Activated CD4-positive, CD25-positive, alpha-beta regulatory T cell treated with anti-CD3 and anti-CD28 coated beads, Interleukin-2, amount 50 U/mL, for 72 hours (primary cell): Measurements from ENCODE around the gene DPP8.
"Not testable (repeated sequence)": the region's sequence is repeated elsewhere in the genome, so short reads cannot be mapped to it uniquely, and the experiment has no call there.

Experiments
- DNase-seq: peaks from one replicate; pipeline ENCODE4 v3.0.0; 2021

The DPP8 gene

DNA sequence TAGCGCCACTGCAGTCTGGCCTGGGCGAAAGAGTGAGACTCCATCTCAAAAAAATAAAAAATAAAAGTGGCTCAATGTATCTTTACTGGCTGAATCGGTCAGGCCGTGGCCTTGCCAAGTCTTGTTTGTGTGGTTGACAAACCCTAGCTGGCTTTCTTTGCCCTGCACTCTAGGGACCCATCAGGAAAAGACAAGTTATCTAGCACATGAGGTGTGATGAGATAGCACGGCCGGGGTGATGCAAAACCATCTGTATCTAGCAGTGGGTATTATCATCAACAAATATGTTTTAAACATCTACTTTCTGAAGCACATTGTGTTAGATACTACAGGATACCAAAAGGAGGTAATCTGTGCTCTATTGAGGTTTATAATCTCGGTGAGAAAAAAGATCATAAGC, 3.9 kb upstream of the DPP8 start:
- DNase-seq = no peak

DNA sequence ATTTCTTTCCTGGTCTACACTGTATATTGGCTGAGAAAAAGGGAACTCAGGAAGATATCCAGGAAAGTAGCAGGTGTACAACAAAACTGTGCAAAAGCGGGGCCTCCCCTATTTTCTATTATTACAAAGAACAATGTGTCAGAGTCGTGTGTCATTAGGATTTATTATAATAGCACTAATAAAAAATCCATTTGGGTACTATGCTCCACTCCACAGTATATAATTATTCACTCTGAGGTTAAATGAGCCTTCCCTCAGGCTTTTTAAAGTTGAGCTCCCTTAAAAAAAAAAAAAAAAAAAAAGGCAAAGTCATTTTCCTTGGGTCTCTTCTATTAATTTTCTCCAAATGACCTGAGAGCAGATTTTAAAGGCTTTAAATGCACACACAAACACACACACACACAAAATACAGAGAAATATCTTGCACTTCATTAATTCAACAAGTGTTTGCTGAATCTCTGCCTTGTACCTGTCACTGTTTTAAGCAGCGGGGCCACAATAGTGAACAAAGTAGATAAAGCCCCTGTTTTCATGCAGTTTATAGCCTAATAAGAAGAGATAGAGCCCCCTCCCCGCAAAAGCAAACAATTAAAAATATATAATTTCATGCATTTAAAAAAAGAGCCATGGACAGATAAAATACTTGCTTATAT, 1.3 kb upstream of the DPP8 start:
- DNase-seq = no peak

DNA sequence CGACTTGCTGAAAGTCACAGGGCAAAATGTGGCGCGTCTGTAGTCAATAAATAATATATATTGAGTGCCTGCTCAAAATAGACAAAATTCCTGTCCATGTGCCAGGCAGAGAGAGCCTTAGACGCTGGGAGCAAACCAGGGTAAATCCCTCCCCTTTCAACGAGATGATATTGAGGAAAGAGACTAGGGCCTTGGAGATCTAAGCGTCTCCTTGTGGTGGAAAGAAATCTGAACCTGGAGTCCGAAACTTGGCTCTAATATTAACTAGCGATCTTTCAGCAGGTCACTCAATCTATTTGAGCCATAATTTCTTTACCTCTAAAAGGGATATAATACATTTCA, 348 bp upstream of the DPP8 start:
- DNase-seq = no peak

DNA sequence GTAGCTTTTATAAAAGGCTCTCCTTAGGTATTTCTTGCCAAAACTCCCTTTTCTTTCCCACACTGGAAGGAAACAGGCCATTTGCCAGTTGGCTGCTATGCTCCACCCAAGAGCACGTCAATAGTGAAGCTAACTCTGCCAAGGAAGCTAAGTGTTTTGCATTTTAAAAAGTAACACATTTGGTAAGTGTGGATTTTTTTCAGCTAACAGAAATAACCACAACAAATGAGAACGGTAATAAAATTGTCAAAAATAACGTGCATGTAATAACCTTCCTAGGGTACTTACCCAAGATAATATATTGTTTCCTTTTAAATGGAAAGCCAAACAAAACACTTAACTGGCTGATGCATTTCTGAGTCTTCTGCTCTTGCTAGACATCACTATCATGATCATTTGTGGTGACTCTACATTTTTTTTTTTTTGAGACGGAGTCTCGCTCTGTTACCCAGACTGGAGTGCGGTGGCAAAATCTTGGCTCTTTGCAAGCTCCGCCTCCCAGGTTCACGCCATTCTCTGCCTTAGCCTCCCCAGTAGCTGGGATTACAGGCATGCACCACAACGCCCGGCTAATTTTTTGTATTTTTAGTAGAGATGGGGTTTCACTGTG, 4.6 kb downstream of the DPP8 start:
- no peak for DNase-seq

DNA sequence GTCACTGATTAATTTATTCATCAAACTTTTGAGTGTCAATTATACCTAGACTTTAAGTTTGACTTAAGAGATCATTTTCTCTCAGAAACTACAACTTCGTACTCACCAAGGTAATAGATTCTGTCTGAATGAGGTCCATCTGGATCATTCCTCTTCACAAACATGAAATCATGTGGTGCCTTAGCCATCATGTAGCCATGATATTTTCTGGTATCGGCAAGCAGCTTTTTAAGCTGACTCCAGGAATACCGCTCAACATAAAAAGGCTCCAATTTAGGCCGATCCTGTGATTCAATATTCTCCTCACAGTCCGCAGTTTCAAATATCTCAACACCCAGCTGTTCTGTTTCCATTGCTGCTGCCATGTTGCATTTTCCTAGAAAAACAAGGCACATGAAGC, 5.3 kb downstream of the DPP8 start:
- DNase-seq = no peak

DNA sequence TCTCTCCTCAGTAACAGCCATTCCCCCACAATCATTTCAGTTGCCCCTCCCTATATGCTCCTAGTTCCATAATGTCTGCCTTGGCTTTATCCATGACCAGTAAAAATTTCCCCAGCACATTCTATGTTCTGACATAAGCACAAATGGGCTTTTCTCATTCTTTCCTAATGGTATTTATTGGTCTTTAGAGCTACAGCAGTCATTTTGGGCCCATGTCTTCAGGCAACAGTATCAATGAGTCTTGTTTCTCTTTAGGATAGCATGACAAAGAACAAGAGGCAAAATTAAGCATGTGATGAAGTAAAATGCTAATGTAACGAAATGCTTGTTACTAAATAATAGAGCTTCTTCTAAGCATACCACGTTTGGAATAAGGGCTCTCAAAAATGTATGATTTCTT, 8.2 kb downstream of the DPP8 start:
- DNase-seq = no peak

DNA sequence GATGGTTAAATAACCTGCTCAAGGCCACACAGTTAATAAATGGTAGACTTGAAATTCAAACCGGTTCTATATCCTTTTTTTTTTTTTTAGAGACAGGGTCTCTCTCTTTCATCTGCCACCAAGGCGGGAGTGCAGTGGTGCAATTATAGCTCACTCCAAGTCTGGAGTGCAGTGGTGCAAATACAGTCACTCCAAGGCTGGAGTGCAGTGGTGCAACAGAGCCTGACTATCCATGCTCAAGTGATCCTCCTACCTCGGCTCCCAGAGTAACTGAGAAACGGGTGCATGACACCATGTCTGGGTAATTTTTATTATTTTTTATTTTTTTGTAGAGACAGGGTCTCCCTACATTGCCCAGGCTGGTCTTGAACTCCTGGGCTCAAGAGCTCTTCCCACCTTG, 23.4 kb downstream of the DPP8 start:
- no peak for DNase-seq

DNA sequence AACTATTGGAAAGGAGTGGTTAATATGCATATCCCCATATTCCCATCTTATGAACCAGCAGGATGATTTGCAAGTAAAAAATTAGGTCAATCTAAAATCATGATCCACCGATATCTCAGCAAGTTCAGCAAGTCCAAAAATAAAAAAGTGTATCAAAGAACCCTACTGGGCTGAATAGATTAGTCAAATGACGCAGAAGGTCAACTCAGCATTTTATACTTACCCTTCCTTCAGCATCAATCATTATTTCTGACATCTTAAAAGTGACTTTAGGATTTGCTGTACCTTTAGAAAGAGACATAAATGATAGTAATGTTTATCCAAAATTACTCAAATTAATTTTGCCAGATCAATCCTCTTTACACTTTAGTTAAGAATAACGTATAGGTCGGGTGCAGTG, 32.6 kb downstream of the DPP8 start:
- DNase-seq = no peak

DNA sequence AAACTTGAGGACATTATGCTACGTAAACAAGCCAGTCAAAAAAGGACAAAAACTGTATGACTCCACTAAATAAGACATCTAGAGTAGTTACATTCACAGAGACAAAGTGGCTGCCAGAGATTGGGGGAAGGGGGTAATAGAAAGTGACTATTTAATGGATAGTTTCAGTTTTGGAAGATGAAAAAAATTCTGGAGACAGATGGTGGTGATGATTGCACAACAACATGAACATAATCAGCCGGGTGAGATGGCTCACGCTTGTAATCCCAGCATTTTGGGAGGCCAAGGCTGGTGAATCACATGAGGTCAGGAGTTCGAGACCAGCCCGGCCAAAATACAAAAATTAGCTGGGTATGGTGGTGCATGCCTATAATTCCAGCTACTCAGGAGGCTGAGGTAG, 40.6 kb downstream of the DPP8 start:
- DNase-seq = no peak

DNA sequence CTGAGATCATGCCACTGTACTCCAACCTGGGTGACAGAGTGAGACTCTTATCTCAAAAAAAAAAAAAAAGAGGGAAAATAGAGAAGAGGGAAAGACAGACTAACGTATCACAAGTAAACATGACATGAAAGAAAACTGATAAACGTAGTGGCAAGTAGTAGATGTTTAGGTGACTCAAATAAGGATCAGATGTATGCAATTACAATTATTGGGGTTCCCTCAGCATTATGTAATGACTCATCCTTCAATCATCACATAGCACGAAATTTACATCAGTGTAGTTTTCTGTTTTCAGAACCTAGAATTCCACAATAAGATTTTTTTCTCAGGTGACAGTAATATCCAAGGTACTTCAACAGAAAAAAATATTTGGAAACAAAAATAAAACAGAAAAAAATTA, 46.6 kb downstream of the DPP8 start:
- DNase-seq = no peak

DNA sequence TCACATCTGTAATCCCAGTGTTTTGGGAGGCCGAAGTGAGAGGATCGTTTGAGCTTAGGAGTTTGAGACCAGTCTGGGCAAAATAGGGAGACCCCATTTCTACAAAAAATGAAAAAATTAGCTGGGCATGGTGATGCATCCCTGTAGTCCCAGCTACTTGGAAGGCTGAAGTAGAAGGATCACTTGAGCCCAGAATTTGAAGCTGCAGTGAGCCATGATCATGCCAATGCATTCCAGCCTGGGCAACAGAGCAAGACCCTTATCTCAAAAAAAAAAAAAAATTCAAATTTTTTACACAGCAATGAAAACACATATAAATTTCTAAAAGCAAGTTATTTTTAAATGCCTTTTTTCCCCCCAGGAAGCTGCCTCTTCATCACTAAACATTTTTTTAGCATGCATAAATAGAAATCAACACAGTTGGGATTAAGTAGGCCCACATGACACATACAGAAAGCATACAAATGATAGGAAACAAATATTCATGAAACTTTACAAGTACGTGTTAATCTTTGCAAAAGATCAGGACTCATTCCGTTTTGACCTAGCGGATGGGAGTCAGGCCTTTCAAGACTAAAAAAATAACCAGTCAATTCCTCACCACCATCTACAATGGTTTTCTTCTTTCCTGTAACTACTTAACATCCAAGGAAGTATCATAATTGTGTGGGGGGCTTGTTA, 49.1 kb downstream of the DPP8 start:
- no peak for DNase-seq

DNA sequence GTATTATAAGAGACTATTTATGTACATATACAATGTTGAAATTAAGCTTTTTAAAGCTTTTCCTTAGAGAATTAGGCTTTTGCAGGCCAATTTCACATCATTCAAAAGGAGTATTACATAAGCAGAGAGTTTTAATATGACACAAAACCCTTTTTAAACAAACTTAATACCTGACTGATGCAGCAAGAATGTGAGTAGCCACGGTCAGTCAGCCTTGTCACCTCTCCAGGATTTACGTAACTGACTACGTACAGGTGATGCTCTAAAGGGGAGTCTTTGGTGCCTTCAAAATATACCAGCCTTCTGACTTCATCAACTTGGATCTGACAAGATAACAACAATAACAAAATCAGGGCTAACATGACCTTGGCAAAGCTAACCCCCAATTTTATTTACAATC, 50.6 kb downstream of the DPP8 start:
- no peak for DNase-seq

DNA sequence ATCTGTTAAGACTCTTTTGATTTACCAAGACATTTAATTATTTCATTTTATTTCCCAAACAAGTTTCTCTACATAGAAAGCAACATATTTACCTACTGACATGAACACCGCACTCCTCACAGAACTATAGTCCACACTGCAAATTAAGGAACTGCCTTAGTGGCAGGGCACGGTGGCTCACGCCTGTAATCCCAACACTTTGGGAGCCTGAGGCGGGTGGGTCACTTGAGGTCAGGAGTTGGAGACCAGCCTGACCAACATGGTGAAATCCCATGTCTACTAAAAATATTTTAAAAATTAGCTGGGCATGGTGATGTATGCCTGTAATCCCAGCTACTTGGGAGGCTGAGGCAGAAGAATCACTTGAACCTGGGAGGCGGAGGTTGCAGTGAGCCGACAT, 54.4 kb downstream of the DPP8 start:
- not testable (repeated sequence) for DNase-seq

DNA sequence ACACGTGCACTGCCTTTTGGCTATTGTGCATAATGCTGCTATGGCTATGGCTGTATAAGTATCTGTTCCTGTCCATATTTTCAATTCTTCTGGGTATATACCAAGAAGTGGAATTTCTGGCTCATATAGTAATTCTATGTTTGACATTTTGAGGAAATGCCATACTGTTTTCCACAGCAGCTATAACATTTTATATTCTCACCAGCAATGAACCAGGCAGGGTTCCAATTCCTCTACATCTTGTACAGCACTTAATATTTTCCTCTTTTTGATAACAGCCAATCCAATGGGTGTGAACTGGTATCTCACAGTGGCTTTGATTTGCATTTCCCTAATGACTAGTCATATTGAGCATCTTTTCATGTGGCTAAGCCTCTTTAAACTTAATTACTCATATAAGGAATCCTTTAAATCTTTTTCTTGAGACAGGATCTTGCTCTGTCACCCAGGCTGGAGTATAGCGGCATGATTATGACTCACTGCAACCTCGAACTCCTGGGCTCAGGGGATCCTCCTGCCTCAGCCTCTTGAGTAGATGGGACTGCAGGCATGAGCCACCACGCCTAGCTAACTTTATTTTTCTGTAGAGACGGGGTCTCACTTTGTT, 56.6 kb downstream of the DPP8 start:
- no peak for DNase-seq

DNA sequence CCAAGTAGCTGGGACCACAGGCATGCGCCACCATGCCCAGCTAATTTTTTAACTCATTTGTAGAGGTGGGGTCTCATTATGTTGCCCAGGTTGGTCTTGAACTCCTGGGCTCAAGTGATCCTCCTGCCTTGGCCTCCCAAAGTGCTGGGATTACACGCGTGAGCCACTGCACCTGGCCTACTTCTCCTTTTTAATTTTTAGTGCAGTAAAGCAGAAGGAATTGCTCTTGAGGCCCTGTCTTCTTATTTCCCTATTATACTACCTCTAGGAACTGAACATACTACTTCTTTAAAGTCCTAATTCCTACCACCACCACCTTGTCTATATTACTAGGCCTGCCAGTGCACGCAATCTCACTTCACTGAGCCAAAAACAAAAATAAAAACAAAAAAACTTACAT, 62.2 kb downstream of the DPP8 start:
- DNase-seq = not testable (repeated sequence)

DNA sequence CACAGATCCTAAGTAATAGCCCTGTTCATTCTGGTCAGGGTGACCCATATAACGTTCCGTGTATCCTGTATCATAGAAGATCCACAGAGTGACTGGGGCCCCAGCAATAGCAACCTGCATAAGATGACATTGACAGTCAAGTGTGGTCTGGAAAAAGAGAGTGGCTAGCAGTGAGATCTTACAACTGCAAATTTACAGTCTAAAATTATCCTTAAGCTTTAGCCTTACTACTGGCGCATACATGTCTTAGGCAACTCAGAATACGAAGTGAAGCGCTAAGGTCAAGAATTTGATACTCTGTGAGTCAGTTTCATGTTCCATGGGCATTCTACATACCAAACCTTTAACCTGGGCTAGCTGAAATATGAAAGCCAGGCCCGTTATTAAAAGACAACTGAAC, 65.5 kb downstream of the DPP8 start:
- no peak for DNase-seq

DNA sequence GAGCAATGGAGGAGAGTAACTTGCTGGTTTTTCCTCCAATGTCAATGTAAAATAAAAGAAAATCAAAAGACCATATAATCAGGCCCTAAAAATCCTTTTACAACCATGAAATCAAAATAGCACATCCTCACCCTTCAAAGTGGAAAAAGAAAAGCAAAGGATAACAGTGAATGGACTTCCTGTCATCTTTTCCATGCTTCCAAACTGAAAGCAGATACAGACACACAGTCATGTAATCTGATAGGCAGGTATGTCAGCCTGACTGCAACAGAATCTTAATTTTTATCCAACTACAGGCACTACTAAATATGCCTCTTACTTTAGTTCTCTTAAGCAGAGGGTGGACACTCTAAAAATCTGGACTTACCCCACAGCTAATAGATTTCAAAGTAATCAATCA, 66.9 kb downstream of the DPP8 start:
- no peak for DNase-seq

DNA sequence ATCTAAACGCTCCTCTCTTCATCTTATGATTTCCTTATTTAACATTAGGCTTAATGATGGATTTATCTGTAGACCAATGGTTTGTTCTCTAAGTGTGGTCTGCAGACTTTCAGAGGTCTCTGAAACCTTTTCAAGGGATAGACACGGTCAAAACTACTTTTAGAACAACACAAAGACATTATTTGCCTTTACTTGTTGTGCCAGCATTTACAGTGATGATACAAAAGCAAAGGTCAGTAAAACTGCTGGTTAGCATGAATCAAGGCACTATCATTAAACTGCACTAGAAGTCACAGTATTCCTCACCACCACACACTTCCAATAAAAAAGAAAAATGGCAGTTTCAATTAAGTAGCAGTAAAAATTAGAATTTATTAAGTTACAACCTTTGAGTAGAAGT, 70.3 kb downstream of the DPP8 start:
- DNase-seq = no peak

DNA sequence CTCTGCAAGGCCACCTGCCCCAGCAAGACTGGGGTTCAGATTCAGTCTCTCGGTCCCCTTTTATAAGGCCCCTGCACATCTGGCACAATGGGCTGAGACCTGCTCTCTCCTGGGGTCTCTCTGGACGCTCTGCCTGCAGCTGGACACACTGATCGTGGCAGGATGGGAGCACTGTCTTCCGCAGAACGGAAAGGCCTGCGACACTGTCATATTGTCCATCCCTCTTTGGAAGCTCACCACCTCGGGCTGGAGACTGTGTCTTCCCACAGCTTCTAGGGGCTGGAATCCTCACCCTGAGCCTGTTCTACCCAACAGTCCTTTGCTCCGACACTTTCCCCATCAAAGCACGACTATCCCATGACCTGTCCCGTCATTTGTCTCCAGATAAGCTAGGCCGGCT, 83.3 kb downstream of the DPP8 start:
- no peak for DNase-seq

DNA sequence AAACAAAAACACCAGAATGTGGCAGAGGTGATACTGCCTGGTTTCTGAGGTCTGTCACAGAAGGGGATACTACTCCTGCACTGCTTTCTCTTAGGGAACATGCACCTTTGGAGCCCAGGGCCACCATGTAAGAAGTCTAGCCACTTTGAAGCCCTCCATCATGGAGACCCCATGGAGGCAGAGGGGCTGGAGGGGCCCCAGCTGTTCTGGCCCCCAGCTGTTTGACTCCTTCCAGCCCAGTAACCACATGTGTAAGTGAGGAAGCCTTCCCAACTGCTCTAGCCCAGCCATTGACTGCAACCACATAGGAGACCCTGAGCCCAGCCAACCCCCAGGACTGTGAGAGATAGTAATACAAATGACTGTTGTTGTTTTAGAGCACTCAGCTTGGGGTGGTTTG, 85.8 kb downstream of the DPP8 start:
- DNase-seq = no peak

DNA sequence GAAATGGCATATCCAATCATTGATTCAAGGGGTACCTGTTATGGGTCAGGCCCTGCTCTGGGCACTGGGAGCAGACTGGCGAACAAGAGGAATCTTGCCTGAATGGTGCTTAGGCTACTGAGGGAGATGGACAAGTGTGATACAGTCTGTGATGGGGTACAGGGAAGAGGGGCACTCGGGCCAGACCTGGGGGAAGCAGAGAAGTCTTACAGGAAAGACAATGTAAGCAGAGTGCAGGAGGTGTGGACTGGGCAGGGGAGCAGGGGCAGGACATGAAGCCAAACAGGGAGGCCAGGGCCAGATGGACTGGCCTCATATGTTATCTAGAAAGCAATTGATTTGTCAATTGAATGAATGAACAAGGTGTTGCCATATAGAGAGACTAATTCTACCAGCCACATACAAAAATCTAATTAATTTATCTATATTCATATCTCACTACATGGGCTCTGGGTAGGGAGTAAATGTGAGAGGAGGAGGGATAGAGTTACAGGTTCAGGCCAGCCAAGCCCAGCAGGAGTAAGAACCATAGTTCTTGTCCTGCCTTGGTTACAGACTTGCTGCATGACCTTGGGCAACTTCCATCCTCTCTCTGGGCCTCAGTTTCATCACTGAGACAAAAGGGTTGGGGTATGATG, 91.2 kb downstream of the DPP8 start:
- no peak for DNase-seq

DNA sequence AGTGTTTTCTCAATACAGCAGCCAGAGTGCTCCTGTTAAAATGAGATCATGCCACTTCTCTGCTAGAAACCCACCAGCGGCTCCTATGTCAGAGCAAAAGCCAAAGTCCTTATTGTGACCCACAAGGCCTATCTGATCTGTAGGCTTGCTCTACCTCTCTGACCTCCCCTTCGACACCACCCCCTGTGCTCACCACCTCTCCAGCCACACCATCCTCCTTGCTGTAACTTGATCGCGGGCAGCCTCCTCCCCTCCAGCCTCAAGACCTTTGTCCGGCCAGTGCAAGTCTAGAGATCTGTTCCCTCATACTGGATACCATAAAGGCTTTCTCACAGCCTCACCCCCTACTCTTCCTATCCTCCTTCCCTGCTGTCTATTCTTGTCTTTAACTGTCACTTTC, 92.8 kb downstream of the DPP8 start:
- DNase-seq = no peak

DNA sequence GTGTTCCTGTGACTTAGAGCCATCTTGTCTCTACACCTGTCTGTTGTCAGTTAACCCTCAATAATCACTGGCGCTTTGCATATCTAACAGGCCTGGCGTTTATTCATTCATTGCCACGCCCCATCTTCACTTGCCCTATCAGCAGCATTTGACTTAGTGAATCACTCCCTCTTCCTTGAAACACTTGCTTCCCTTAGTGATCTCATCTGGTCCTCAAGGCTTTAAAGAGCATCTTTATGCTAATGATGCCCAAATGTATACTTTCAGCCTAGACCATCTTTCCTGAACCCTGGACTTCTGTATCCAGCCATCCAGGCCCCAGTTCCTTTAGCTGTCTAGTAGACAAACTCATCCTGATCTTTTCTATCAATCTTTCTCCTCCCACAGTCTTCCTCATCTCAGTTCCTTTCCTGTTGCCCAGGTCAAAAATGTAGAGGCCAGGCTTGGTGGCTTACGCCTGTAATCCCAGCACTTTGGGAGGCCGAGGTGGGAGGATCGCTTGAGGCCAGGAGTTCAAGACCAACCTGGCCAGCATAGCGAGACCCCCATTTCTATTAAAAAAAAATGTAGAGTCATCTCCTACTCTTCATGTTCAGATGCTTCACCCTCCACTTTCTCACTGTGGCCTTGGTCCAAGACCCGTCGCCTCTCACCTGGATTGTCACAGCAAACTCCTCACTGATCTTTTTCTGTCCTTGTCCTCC, 93.4 kb downstream of the DPP8 start:
- no peak for DNase-seq
